OCI-LY7 (cell line): Measurements from ENCODE around the gene TMBIM1. TPM values are rescaled to one million over a fixed set of nuclear protein-coding genes. Genes with fewer than 3 reads are reported as not detected.

Experiments used
- BruUV-seq: library from RNA; stranded (reverse); fragments of 400-500 nt; replicated peaks from 2 replicates; lab custom pipeline; 2021; lab: Mats Ljungman, UMichigan
- CTCF ChIA-PET: fragments of 300-600 bp; sonication (Branson Sonifier 250); formaldehyde crosslinking; loops from one replicate; lab custom pipeline; 2022; ENCODE audit warnings: antibody characterized with exemption; ENCODE audit not compliant: unreplicated experiment; lab: Charles Lee
- POLR2A ChIA-PET: fragments of 300-600 bp; sonication (Branson Sonifier 250); formaldehyde crosslinking; loops from one replicate; lab custom pipeline; 2022; ENCODE audit warnings: antibody characterized with exemption; lab: Charles Lee
- DNase-seq: peaks from one replicate; pipeline ENCODE4 v3.0.0-alpha.2; 2015; ENCODE audit warnings: low spot score
- H2AFZ ChIP-seq: fragments of 200-600 bp; sonication (generic), shearing (Covaris generic); 2 replicates; pipeline ENCODE4 v1.6.1; 2014; ENCODE audit warnings: mild to moderate bottlenecking, antibody characterized with exemption, low read length, moderate library complexity
- H3K27ac ChIP-seq: fragments of 200-600 bp; sonication (generic); 2 replicates; pipeline ENCODE4 v1.5.1; 2014; ENCODE audit warnings: mixed run types, low read depth, mild to moderate bottlenecking, moderate library complexity, low read length, inconsistent platforms; ENCODE audit not compliant: poor library complexity, severe bottlenecking
- H3K36me3 ChIP-seq: fragments of 200-600 bp; sonication (generic); 2 replicates; pipeline ENCODE4 v1.6.1; 2014; ENCODE audit warnings: mild to moderate bottlenecking, antibody characterized with exemption, low read length, moderate library complexity, mixed read lengths; ENCODE audit not compliant: insufficient read depth
- H3K4me1 ChIP-seq: fragments of 200-600 bp; sonication (generic); 2 replicates; pipeline ENCODE4 v1.5.1; 2014; ENCODE audit warnings: mild to moderate bottlenecking, low read length; ENCODE audit not compliant: insufficient read depth, poor library complexity, severe bottlenecking
- H3K4me2 ChIP-seq: fragments of 200-600 bp; sonication (generic); 2 replicates; pipeline ENCODE4 v1.6.1; 2014; ENCODE audit warnings: mild to moderate bottlenecking, low read length
- H3K4me3 ChIP-seq: fragments of 200-600 bp; sonication (generic); 2 replicates; pipeline ENCODE4 v1.5.1; 2014; ENCODE audit warnings: mild to moderate bottlenecking, low read depth, low read length; ENCODE audit not compliant: poor library complexity, severe bottlenecking
- H3K79me2 ChIP-seq: fragments of 200-600 bp; sonication (generic); 2 replicates; pipeline ENCODE4 v1.6.1; 2016; ENCODE audit warnings: low read depth, mild to moderate bottlenecking, low read length, moderate library complexity, mixed read lengths; ENCODE audit not compliant: insufficient read depth
- H3K9me2 ChIP-seq: fragments of 200-600 bp; sonication (generic); 2 replicates; pipeline ENCODE4 v1.6.1; 2016; ENCODE audit warnings: mild to moderate bottlenecking, low read length, mixed read lengths; ENCODE audit not compliant: insufficient read depth
- H3K9me3 ChIP-seq: fragments of 200-600 bp; sonication (generic); 2 replicates; pipeline ENCODE4 v1.6.1; 2014; ENCODE audit warnings: mild to moderate bottlenecking, mixed run types, low read length, mixed read lengths
- H4K20me1 ChIP-seq: fragments of 200-600 bp; sonication (generic); 2 replicates; pipeline ENCODE4 v1.6.1; 2014; ENCODE audit warnings: mild to moderate bottlenecking, antibody characterized with exemption, low read length, moderate library complexity, mixed read lengths; ENCODE audit not compliant: insufficient read depth
- CTCF ChIP-seq: fragments of 200-600 bp; sonication (generic); conservative IDR thresholded peaks from 2 replicates; pipeline ENCODE4 v1.5.1; 2014; ENCODE audit warnings: mild to moderate bottlenecking, antibody characterized with exemption, low read length, moderate library complexity, mixed read lengths
- EZH2phosphoT487 ChIP-seq: fragments of 200-600 bp; sonication (generic); IDR thresholded peaks from 2 replicates; pipeline ENCODE4 v1.6.1; 2018; ENCODE audit warnings: low read depth, borderline replicate concordance, mild to moderate bottlenecking, mixed run types, antibody characterized with exemption, low read length, moderate library complexity, mixed read lengths
- intact Hi-C: fragments of 100-400 bp; cut with micrococcal nuclease; formaldehyde crosslinking; loops from one replicate; pipeline ENCODE4 v1.10.0; 2022; ENCODE audit not compliant: unreplicated experiment
- total RNA-seq, 2 experiments: library from RNA; depleted of rRNA in 1 of 2; stranded (reverse); fragments of >200 nt in 1 of 2; shearing (Covaris generic) in 1 of 2; gene quantifications; 2 replicates each; pipeline ENCODE4 v1.2.3, GENCODE V29; 2014 to 2022

TMBIM1 gene
- total RNA-seq, 2 experiments from 2014 or later = 27.6 to 30.3 TPM

- no TSS peak for BruUV-seq
- Histone ChIP-seq H3K79me2 (no peaks in the 10 kb centered on the region), H3K36me3 (no peaks in the 10 kb centered on the region), H4K20me1 (no peaks in the 10 kb centered on the region), H3K9me3 (no peaks in the 10 kb centered on the region), H3K9me2 (no peaks in the 10 kb centered on the region), H3K27ac (no peak overlapping the region), H3K4me1 (peaks cover 40% of the 10 kb centered on the region), H3K4me3 (no peak overlapping the region), H2AFZ (peak overlapping the region; percentile 33; the same call in 1 of the 2 replicates), H3K4me2 (no peak overlapping the region)
- intact Hi-C loops = no loop called here
- no peak for TF ChIP-seq CTCF
- no peak for TF ChIP-seq EZH2phosphoT487
- ChIA-PET CTCF (interaction anchor here (1.3 kb wide), 1 partner anchor 26 kb away, joined by 3 read pairs; no protein-coding TSS in a partner anchor), POLR2A (interaction anchor here (0.9 to 1.4 kb wide), 3 partner anchors 29 to 102 kb away, joined by 3 read pairs; partner anchors contain the start of gene CTDSP1)
- DNase-seq = no peak
These were observed 6.1 kb upstream of the TMBIM1 start for GRCh38 chr2:218298314-218298875.

GRCh38 chr2:218296847-218297246, 4.5 kb upstream of the TMBIM1 start:
- TF ChIP-seq CTCF = peak; percentile 37; the same call in 1 of the 2 replicates
- TF ChIP-seq EZH2phosphoT487 = no peak
- H2AFZ ChIP-seq = no peak overlapping the region
- peak; percentile 33 for DNase-seq
- POLR2A ChIA-PET = interaction anchor here (1.1 to 1.3 kb wide), 3 partner anchors 60 to 96 kb away, joined by 4 read pairs; partner anchors contain the start of gene CATIP
- no TSS peak for BruUV-seq
- H3K27ac ChIP-seq = no peak overlapping the region
- H3K36me3 ChIP-seq = no peaks in the 10 kb centered on the region
- no peaks in the 10 kb centered on the region for H4K20me1 ChIP-seq
- intact Hi-C loops = no loop called here
- H3K9me2 ChIP-seq = no peaks in the 10 kb centered on the region
- H3K9me3 ChIP-seq = no peaks in the 10 kb centered on the region
- H3K79me2 ChIP-seq = peaks cover 4% of the 10 kb centered on the region; the same call in 1 of the 2 replicates
- H3K4me3 ChIP-seq = no peak overlapping the region
- CTCF ChIA-PET = no interaction called here
- no peak overlapping the region for H3K4me2 ChIP-seq
- H3K4me1 ChIP-seq = peaks cover 50% of the 10 kb centered on the region

- Histone ChIP-seq H3K36me3 (no peaks in the 10 kb centered on the region), H3K9me3 (no peaks in the 10 kb centered on the region), H3K4me2 (no peak overlapping the region), H3K4me1 (peaks cover 48% of the 10 kb centered on the region), H3K9me2 (no peaks in the 10 kb centered on the region), H3K4me3 (no peak overlapping the region), H4K20me1 (no peaks in the 10 kb centered on the region), H3K27ac (no peak overlapping the region), H2AFZ (no peak overlapping the region), H3K79me2 (peaks cover 4% of the 10 kb centered on the region; the same call in 1 of the 2 replicates)
- BruUV-seq = no TSS peak
- intact Hi-C loops = no loop called here
- POLR2A ChIA-PET = interaction anchor here (1.1 to 1.3 kb wide), 5 partner anchors 60 to 98 kb away, joined by 4 to 10 read pairs (median 4); partner anchors contain the start of gene CATIP
- CTCF ChIA-PET = interaction anchor here (0.6 to 1.5 kb wide), 4 partner anchors 23 to 392 kb away, joined by 3 to 5 read pairs (median 4); no protein-coding TSS in a partner anchor
- DNase-seq = no peak
- TF ChIP-seq CTCF = no peak
- TF ChIP-seq EZH2phosphoT487 = no peak
These were observed 3.9 kb upstream of the TMBIM1 start for GRCh38 chr2:218296200-218296599.
